ENCODE measurements around the gene RRN3. TPM values are rescaled to one million over a fixed set of nuclear protein-coding genes. Genes with fewer than 3 reads are reported as not detected.
"Not testable (repeated sequence)": the region's sequence is repeated elsewhere in the genome, so short reads cannot be mapped to it uniquely, and the experiment has no call there.

RRN3 gene
- total and polyA plus RNA-seq, 2 donors (not counting 3 experiments of a cell fraction or from before 2014, with no cell fraction given), result 15.1 to 26.5 TPM

DNA sequence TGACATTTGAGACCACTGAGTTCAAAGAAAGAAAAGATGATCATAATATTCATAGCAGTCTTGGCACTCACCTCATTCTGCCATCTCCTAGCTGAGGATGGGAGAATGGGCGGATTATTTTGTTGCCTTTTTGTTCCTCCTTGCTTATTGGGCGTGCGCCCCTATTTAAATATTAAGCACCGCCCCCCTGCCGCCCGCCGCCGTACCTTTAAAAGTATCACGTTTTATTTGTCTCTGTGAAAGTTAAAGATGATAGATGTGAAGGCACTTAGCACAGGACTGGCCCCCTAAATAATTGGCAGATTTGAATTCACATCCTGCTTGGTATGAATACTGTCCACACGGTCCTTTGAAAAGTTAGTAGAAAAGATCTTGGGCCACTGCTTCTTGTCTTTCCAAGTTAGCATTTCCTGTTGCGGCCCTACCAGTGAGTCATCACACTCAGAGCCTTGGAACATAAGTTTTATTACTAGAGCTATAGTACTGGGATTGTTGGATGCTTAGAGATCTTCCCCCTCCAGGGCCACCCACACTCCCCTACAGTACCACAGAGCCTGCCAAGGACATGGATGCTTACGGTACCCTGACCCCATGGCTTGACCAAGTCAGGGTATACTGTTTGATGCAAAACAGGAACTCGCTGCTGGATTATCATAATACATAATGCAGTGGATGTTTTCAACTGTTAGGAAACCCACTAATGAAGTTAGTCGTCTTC is 68.7 kb downstream of the RRN3 start:
- H2AFZ ChIP-seq (ENCODE audit: low read depth, low read length); H3K79me2 ChIP-seq (ENCODE audit: control insufficient read depth, insufficient read depth, low read length); H3K4me1 ChIP-seq (ENCODE audit: control insufficient read depth, extremely low read depth, insufficient read depth, low read length); dilution Hi-C loops (cut with MboI; ENCODE audit: extremely low pct_ligation_motif_present, low sequenced_read_pairs); H3K4me3 ChIP-seq (replicated peaks in 1 of 3; ENCODE audit: insufficient read depth in 1 of 3, low read depth in 1 of 3, low read length in 3 of 3); H3K9ac ChIP-seq (replicated peaks; ENCODE audit: extremely low read depth, insufficient read depth, low read length); BruUV-seq (replicated peaks); POLR2A ChIA-PET; CTCF ChIA-PET; H4K20me1 ChIP-seq (replicated peaks; ENCODE audit: control insufficient read depth, extremely low read depth, insufficient read depth, low read length); H3K9me3 ChIP-seq (replicated peaks; ENCODE audit: control insufficient read depth, insufficient read depth, low read length); intact Hi-C loops (cut with micrococcal nuclease); H3K9me1 ChIP-seq (replicated peaks; ENCODE audit: control insufficient read depth, extremely low read depth, insufficient read depth, low read length); H3K27me3 ChIP-seq (ENCODE audit: control insufficient read depth in 2 of 2, insufficient read depth in 2 of 2, low read length in 2 of 2): not testable (repeated sequence)
- Histone ChIP-seq H3K27ac (ENCODE audit: insufficient read depth, low read depth, low read length) (peak overlapping the region; percentile 10), H3K36me3 (ENCODE audit: control insufficient read depth in 2 of 2, extremely low read depth in 1 of 2, insufficient read depth in 2 of 2, low read length in 2 of 2) (peaks cover 5 to 14% of the 10 kb centered on the region in 2 experiments), H3K4me2 (ENCODE audit: insufficient read depth, low read length) (peak overlapping the region; percentile 6)
- peak; percentile 73 for TF ChIP-seq FOS (IDR thresholded peaks at IDR 0.05; ENCODE audit: borderline replicate concordance, insufficient read depth, low read length)
- peak; percentile 49 for TF ChIP-seq JUN (IDR thresholded peaks at IDR 0.05; ENCODE audit: borderline replicate concordance, insufficient read depth, insufficient read length, low read depth)
- peak; percentile 17 for TF ChIP-seq POLR2AphosphoS5 (IDR thresholded peaks at IDR 0.05; ENCODE audit: insufficient read depth, low read depth, low read length)
- FAIRE-seq (peak; percentile 97), DNase-seq (ENCODE audit: low read depth, low spot score) (peak; percentile 75)

DNA sequence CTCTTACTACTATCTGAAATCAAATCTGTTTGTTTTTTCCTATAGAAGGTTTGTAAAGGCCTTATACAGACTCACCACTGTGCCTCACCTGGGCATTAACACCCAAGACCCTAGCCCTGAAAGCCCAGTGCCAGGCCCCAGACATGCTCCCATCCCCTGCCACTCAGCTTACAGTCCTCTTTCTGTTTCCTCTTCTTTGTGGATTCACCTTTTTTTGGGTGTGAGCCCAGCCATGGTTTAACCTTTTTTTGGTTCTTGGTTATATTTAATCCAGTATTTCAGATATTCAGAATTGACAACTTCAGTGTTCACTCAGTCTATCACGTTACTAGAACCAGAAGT is 69.2 kb downstream of the RRN3 start:
- H3K27me3 ChIP-seq (ENCODE audit: control insufficient read depth in 2 of 2, insufficient read depth in 2 of 2, low read length in 2 of 2); H3K9me1 ChIP-seq (replicated peaks; ENCODE audit: control insufficient read depth, extremely low read depth, insufficient read depth, low read length); H3K4me2 ChIP-seq (ENCODE audit: insufficient read depth, low read length); H3K79me2 ChIP-seq (ENCODE audit: control insufficient read depth, insufficient read depth, low read length); H4K20me1 ChIP-seq (replicated peaks; ENCODE audit: control insufficient read depth, extremely low read depth, insufficient read depth, low read length); BruUV-seq (replicated peaks); dilution Hi-C loops (cut with MboI; ENCODE audit: extremely low pct_ligation_motif_present, low sequenced_read_pairs); DNase-seq (ENCODE audit: low read depth, low spot score); H3K4me1 ChIP-seq (ENCODE audit: control insufficient read depth, extremely low read depth, insufficient read depth, low read length); H3K9ac ChIP-seq (replicated peaks; ENCODE audit: extremely low read depth, insufficient read depth, low read length); H3K9me3 ChIP-seq (replicated peaks; ENCODE audit: control insufficient read depth, insufficient read depth, low read length); H3K4me3 ChIP-seq (replicated peaks in 1 of 3; ENCODE audit: insufficient read depth in 1 of 3, low read depth in 1 of 3, low read length in 3 of 3); POLR2A ChIA-PET; H2AFZ ChIP-seq (ENCODE audit: low read depth, low read length); FAIRE-seq; intact Hi-C loops (cut with micrococcal nuclease): not testable (repeated sequence)
- CTCF ChIA-PET, result interaction anchor here (0.6 kb wide), 1 partner anchor 586 kb away, joined by 3 read pairs; no protein-coding TSS in a partner anchor
- Histone ChIP-seq H3K27ac (ENCODE audit: insufficient read depth, low read depth, low read length) (peak overlapping the region; percentile 16), H3K36me3 (ENCODE audit: control insufficient read depth in 2 of 2, extremely low read depth in 1 of 2, insufficient read depth in 2 of 2, low read length in 2 of 2) (peaks cover 5 to 14% of the 10 kb centered on the region in 2 experiments)

DNA sequence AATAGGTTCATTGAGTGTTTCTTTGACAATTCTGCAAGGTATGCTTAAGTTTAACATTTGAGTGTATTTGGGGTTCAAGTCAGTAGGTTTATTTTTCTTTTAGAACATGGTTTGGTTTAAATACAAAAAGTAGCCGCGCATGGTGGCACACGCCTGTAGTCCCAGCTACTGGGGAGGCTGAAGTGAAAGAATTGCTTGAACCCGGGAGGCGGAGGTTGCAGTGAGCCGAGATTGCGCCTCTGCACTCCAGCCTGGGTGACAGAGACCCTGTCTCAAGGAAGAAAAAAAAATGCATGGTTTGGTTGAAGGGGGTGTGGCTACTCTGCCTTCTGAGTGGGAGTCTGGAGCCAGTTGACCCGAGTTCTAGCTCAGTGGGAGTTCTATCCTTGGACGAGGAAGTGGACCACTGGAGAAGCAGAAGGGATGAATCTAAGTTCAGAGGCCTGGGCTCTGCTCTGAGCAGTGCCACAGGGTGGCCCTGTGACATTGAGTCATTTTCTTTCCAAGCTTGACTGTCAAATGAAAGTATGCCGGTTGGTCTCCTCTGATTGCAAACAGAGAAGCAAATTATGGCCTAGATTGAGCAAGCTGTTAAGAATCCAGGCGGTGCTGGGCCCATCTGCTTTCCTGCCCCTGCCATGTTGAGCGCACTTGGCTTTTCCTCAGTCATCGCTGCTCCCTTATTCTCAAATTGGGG is 70.5 kb downstream of the RRN3 start:
- H3K9me3 ChIP-seq (replicated peaks; ENCODE audit: control insufficient read depth, insufficient read depth, low read length); dilution Hi-C loops (cut with MboI; ENCODE audit: extremely low pct_ligation_motif_present, low sequenced_read_pairs); H3K4me3 ChIP-seq (replicated peaks in 1 of 3; ENCODE audit: insufficient read depth in 1 of 3, low read depth in 1 of 3, low read length in 3 of 3); H3K4me1 ChIP-seq (ENCODE audit: control insufficient read depth, extremely low read depth, insufficient read depth, low read length); POLR2A ChIA-PET; H3K36me3 ChIP-seq (ENCODE audit: control insufficient read depth in 2 of 2, extremely low read depth in 1 of 2, insufficient read depth in 2 of 2, low read length in 2 of 2); H3K4me2 ChIP-seq (ENCODE audit: insufficient read depth, low read length); intact Hi-C loops (cut with micrococcal nuclease); DNase-seq (ENCODE audit: low read depth, low spot score); H2AFZ ChIP-seq (ENCODE audit: low read depth, low read length); CTCF ChIA-PET; H3K27ac ChIP-seq (ENCODE audit: insufficient read depth, low read depth, low read length); H3K9me1 ChIP-seq (replicated peaks; ENCODE audit: control insufficient read depth, extremely low read depth, insufficient read depth, low read length); FAIRE-seq; H3K9ac ChIP-seq (replicated peaks; ENCODE audit: extremely low read depth, insufficient read depth, low read length); H3K79me2 ChIP-seq (ENCODE audit: control insufficient read depth, insufficient read depth, low read length); H4K20me1 ChIP-seq (replicated peaks; ENCODE audit: control insufficient read depth, extremely low read depth, insufficient read depth, low read length); BruUV-seq (replicated peaks); H3K27me3 ChIP-seq (ENCODE audit: control insufficient read depth in 2 of 2, insufficient read depth in 2 of 2, low read length in 2 of 2): not testable (repeated sequence)
